Trophoblast cell (in vitro differentiated cells and primary cell): ENCODE measurements around the gene ACBD6.

Experiments
- DNase-seq, 2 donors: peaks; one replicate each; pipeline ENCODE4 v3.0.0-alpha.2; 2016
- H2AFZ ChIP-seq: 2 replicates; pipeline ENCODE4 v1.6.1; 2013; ENCODE audit warnings: low read length, moderate library complexity, mild to moderate bottlenecking; ENCODE audit not compliant: insufficient read depth, poor library complexity
- H2AK5ac ChIP-seq: 2 replicates; pipeline ENCODE4 v1.6.1; 2013; ENCODE audit warnings: mild to moderate bottlenecking, low read length
- H2BK120ac ChIP-seq: 2 replicates; pipeline ENCODE4 v1.6.1; 2013; ENCODE audit warnings: low read length, mild to moderate bottlenecking, moderate library complexity; ENCODE audit not compliant: insufficient read depth, poor library complexity
- H2BK12ac ChIP-seq: 2 replicates; pipeline ENCODE4 v1.6.1; 2013; ENCODE audit warnings: mild to moderate bottlenecking, low read length, moderate library complexity
- H2BK5ac ChIP-seq: 2 replicates; pipeline ENCODE4 v1.6.1; 2013; ENCODE audit warnings: low read length, low read depth, moderate library complexity, mild to moderate bottlenecking; ENCODE audit not compliant: poor library complexity
- H3K14ac ChIP-seq: 2 replicates; pipeline ENCODE4 v1.6.1; 2013; ENCODE audit warnings: mild to moderate bottlenecking, low read length
- H3K18ac ChIP-seq: 2 replicates; pipeline ENCODE4 v1.6.1; 2013; ENCODE audit warnings: mild to moderate bottlenecking, low read length
- H3K23ac ChIP-seq: 2 replicates; pipeline ENCODE4 v1.6.1; 2013; ENCODE audit warnings: low read length
- H3K27ac ChIP-seq: 2 replicates; pipeline ENCODE4 v1.5.1; 2013; ENCODE audit warnings: low read depth, mild to moderate bottlenecking, inconsistent platforms, low read length, moderate library complexity
- H3K27me3 ChIP-seq: 2 replicates; pipeline ENCODE4 v1.6.1; 2013; ENCODE audit warnings: inconsistent platforms, mild to moderate bottlenecking, low read length, moderate library complexity; ENCODE audit not compliant: insufficient read depth
- H3K36me3 ChIP-seq, 2 experiments: 1 replicate in 1 of 2; 2 replicates in 1 of 2; pipeline ENCODE4 v1.6.1; 2013; ENCODE audit warnings: low read length in 2 of 2, mild to moderate bottlenecking in 2 of 2, moderate library complexity in 1 of 2; ENCODE audit not compliant: insufficient read depth in 2 of 2, control insufficient read depth in 1 of 2
- H3K4ac ChIP-seq: 2 replicates; pipeline ENCODE4 v1.6.1; 2013; ENCODE audit warnings: low read depth, mild to moderate bottlenecking, low read length, moderate library complexity
- H3K4me1 ChIP-seq, 2 experiments: 1 replicate in 1 of 2; 2 replicates in 1 of 2; pipeline ENCODE4 v1.6.1; 2013; ENCODE audit warnings: low read length in 2 of 2, mild to moderate bottlenecking in 2 of 2, moderate library complexity in 1 of 2; ENCODE audit not compliant: insufficient read depth in 2 of 2, control insufficient read depth in 1 of 2
- H3K4me2 ChIP-seq: 2 replicates; pipeline ENCODE4 v1.6.1; 2013; ENCODE audit warnings: inconsistent platforms, mild to moderate bottlenecking, low read length, moderate library complexity
- H3K4me3 ChIP-seq: 2 replicates; pipeline ENCODE4 v1.5.1; 2013; ENCODE audit warnings: mild to moderate bottlenecking, low read depth, low read length, inconsistent platforms
- H3K79me1 ChIP-seq: one replicate; pipeline ENCODE4 v1.6.1; 2013; ENCODE audit warnings: low read length
- H3K79me2 ChIP-seq: 2 replicates; pipeline ENCODE4 v1.6.1; 2013; ENCODE audit warnings: low read length, mild to moderate bottlenecking; ENCODE audit not compliant: control insufficient read depth, insufficient read depth, poor library complexity
- H3K9ac ChIP-seq: 2 replicates; pipeline ENCODE4 v1.6.1; 2013; ENCODE audit warnings: mild to moderate bottlenecking, low read length
- H3K9me3 ChIP-seq: 2 replicates; pipeline ENCODE4 v1.6.1; 2013; ENCODE audit warnings: low read depth, mild to moderate bottlenecking, control low read depth, inconsistent platforms, low read length; ENCODE audit not compliant: insufficient read depth
- H4K12ac ChIP-seq: 2 replicates; pipeline ENCODE4 v1.6.1; 2013; ENCODE audit warnings: low read depth, mild to moderate bottlenecking, low read length, moderate library complexity
- H4K8ac ChIP-seq: 2 replicates; pipeline ENCODE4 v1.6.1; 2013; ENCODE audit warnings: low read depth, mild to moderate bottlenecking, low read length, moderate library complexity
- H4K91ac ChIP-seq: one replicate; pipeline ENCODE4 v1.6.1; 2013; ENCODE audit warnings: low read depth, mild to moderate bottlenecking, low read length, moderate library complexity
- WGBS: extraction: QIAGEN DNeasy Blood & Tissue Kit; methylation state at CpG from one replicate; pipeline ENCODE4 v1.1.7; 2013; ENCODE audit warnings: missing lambda C conversion rate; ENCODE audit not compliant: insufficient read length, insufficient coverage; ENCODE audit errors: extremely low coverage; 5-methylcytosine and 5-hydroxymethylcytosine counted together

The ACBD6 gene

GRCh38 chr1:180376253-180376652 lies 126.1 kb downstream of the ACBD6 start:
- no peak overlapping the region for H4K8ac ChIP-seq
- no peak overlapping the region for H2AK5ac ChIP-seq
- no peak overlapping the region for H3K4ac ChIP-seq
- no peak overlapping the region for H3K18ac ChIP-seq
- no peak overlapping the region for H2AFZ ChIP-seq
- H3K27ac ChIP-seq = no peak overlapping the region
- no peaks in the 10 kb centered on the region for H3K79me2 ChIP-seq
- no peaks in the 10 kb centered on the region for H3K4me1 ChIP-seq
- H4K12ac ChIP-seq = no peak overlapping the region
- no peak overlapping the region for H3K14ac ChIP-seq
- no CpG with 5 or more reads among the region's 1 CpG for WGBS
- no peaks in the 10 kb centered on the region for H3K36me3 ChIP-seq
- DNase-seq = no peak
- no peak overlapping the region for H3K4me3 ChIP-seq
- H3K79me1 ChIP-seq = no peaks in the 10 kb centered on the region
- no peak overlapping the region for H2BK12ac ChIP-seq
- H4K91ac ChIP-seq = no peak overlapping the region
- no peak overlapping the region for H3K9ac ChIP-seq
- no peak overlapping the region for H2BK120ac ChIP-seq
- H3K27me3 ChIP-seq = no peaks in the 10 kb centered on the region
- no peak overlapping the region for H3K4me2 ChIP-seq
- peaks cover 3% of the 10 kb centered on the region for H3K9me3 ChIP-seq
- H3K23ac ChIP-seq = no peak overlapping the region
- H2BK5ac ChIP-seq = no peak overlapping the region

- Histone ChIP-seq H3K36me3 (no peaks in the 10 kb centered on the region), H3K27me3 (no peaks in the 10 kb centered on the region), H2BK120ac (no peak overlapping the region), H4K12ac (no peak overlapping the region), H3K4me3 (no peak overlapping the region), H3K4ac (no peak overlapping the region), H2AFZ (no peak overlapping the region), H3K14ac (no peak overlapping the region), H4K8ac (no peak overlapping the region), H3K4me1 (peaks cover 0 to 2% of the 10 kb centered on the region in 2 experiments), H3K79me2 (no peaks in the 10 kb centered on the region), H2BK5ac (no peak overlapping the region), H3K9me3 (no peaks in the 10 kb centered on the region), H2AK5ac (no peak overlapping the region), H3K79me1 (no peaks in the 10 kb centered on the region), H4K91ac (no peak overlapping the region), H3K4me2 (no peak overlapping the region), H3K9ac (no peak overlapping the region), H3K27ac (no peak overlapping the region), H3K23ac (no peak overlapping the region), H2BK12ac (no peak overlapping the region), H3K18ac (no peak overlapping the region)
- DNase-seq = no peak
- WGBS = no CpG with 5 or more reads among the region's 4 CpGs
Measured at GRCh38 chr1:180372728-180373127, 129.6 kb downstream of the ACBD6 start.

GRCh38 chr1:180370597-180370996 lies 131.8 kb downstream of the ACBD6 start:
- no peaks in the 10 kb centered on the region for H3K79me1 ChIP-seq
- no peaks in the 10 kb centered on the region for H3K27me3 ChIP-seq
- no peak overlapping the region for H2AFZ ChIP-seq
- H3K4ac ChIP-seq = no peak overlapping the region
- no peak overlapping the region for H2BK5ac ChIP-seq
- no peak overlapping the region for H3K9ac ChIP-seq
- H3K23ac ChIP-seq = no peak overlapping the region
- H3K4me3 ChIP-seq = no peak overlapping the region
- H3K4me2 ChIP-seq = no peak overlapping the region
- H4K91ac ChIP-seq = no peak overlapping the region
- H4K8ac ChIP-seq = no peak overlapping the region
- no peak overlapping the region for H3K14ac ChIP-seq
- no CpG with 5 or more reads among the region's 1 CpG for WGBS
- H3K27ac ChIP-seq = no peak overlapping the region
- DNase-seq = no peak
- H3K9me3 ChIP-seq = no peaks in the 10 kb centered on the region
- no peaks in the 10 kb centered on the region for H3K79me2 ChIP-seq
- H4K12ac ChIP-seq = no peak overlapping the region
- no peaks in the 10 kb centered on the region for H3K36me3 ChIP-seq
- no peak overlapping the region for H2BK120ac ChIP-seq
- H3K18ac ChIP-seq = no peak overlapping the region
- H3K4me1 ChIP-seq = peaks cover 0 to 2% of the 10 kb centered on the region in 2 experiments
- no peak overlapping the region for H2BK12ac ChIP-seq
- no peak overlapping the region for H2AK5ac ChIP-seq

DNA sequence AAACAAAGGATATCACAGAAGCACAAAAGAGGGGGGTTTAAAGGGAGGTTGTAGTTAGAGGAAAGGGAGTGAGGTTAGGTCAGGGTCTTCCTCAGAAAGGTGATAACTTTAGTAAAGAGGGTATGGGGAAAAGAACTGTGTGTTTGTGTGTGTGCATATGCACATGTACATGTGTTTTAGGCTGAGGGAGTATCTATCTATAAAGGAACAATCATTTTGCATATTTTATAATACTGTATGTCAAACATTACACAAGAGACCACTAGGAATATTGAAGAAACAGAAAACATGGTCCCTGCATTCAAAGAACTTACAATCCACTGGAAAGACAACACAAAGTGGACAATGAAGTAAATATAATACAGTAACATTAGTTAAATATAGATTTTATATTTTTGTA lies 132.2 kb downstream of the ACBD6 start:
- no peaks in the 10 kb centered on the region for H3K27me3 ChIP-seq
- no peak for DNase-seq
- H3K4me2 ChIP-seq = no peak overlapping the region
- H3K14ac ChIP-seq = no peak overlapping the region
- H3K79me1 ChIP-seq = no peaks in the 10 kb centered on the region
- H3K27ac ChIP-seq = no peak overlapping the region
- no peaks in the 10 kb centered on the region for H3K36me3 ChIP-seq
- H2AFZ ChIP-seq = no peak overlapping the region
- H3K4ac ChIP-seq = no peak overlapping the region
- no peaks in the 10 kb centered on the region for H3K9me3 ChIP-seq
- no peak overlapping the region for H4K8ac ChIP-seq
- H2BK120ac ChIP-seq = no peak overlapping the region
- no peak overlapping the region for H4K12ac ChIP-seq
- H3K79me2 ChIP-seq = no peaks in the 10 kb centered on the region
- no peak overlapping the region for H4K91ac ChIP-seq
- H3K4me1 ChIP-seq = peaks cover 0 to 2% of the 10 kb centered on the region in 2 experiments
- H3K23ac ChIP-seq = no peak overlapping the region
- H3K9ac ChIP-seq = no peak overlapping the region
- H2AK5ac ChIP-seq = no peak overlapping the region
- no peak overlapping the region for H3K18ac ChIP-seq
- H3K4me3 ChIP-seq = no peak overlapping the region
- no peak overlapping the region for H2BK12ac ChIP-seq
- no peak overlapping the region for H2BK5ac ChIP-seq
